Mammary epithelial cell (primary cell): ENCODE data around the gene KYNU.
"Not testable (repeated sequence)": the region's sequence is repeated elsewhere in the genome, so short reads cannot be mapped to it uniquely, and the experiment has no call there.

ENCODE experiments used
- EZH2 ChIP-seq: IDR thresholded peaks from 2 replicates; pipeline ENCODE4 v1.6.1; 2012; ENCODE audit warnings: low read length, inconsistent platforms, borderline replicate concordance
- TF ChIP-seq, protein P1 (sequence below), 2 donors: IDR thresholded peaks in 1 of 2; conservative IDR thresholded peaks in 1 of 2; 2 replicates each; pipeline ENCODE4 v1.5.1; 2011 to 2012; ENCODE audit warnings: inconsistent platforms in 2 of 2, low read length in 2 of 2, mild to moderate bottlenecking in 2 of 2, control low read depth in 1 of 2, low read depth in 1 of 2; ENCODE audit not compliant: insufficient read depth in 1 of 2; ENCODE audit errors: extremely low read depth in 1 of 2

DNA sequence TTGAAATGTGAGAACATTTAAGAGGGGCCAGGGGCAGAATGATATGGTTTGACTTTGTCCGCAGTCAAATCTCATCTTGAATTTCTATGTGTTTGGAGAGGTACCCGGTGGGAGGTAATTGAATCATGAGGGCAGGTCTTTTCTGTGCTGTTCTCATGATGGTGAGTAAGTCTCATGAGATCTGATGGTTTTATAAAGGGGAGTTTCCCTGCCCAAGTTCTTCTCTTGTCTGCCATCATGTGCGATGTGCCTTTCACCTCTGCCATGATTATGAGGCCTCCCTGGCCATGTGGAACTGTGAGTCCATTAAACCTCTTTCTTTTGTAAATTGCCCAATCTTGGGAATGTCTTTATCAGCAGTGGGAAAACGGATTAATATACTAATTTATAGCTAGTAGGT lies 176.0 kb downstream of the KYNU start:
- TF ChIP-seq, protein P1, sequence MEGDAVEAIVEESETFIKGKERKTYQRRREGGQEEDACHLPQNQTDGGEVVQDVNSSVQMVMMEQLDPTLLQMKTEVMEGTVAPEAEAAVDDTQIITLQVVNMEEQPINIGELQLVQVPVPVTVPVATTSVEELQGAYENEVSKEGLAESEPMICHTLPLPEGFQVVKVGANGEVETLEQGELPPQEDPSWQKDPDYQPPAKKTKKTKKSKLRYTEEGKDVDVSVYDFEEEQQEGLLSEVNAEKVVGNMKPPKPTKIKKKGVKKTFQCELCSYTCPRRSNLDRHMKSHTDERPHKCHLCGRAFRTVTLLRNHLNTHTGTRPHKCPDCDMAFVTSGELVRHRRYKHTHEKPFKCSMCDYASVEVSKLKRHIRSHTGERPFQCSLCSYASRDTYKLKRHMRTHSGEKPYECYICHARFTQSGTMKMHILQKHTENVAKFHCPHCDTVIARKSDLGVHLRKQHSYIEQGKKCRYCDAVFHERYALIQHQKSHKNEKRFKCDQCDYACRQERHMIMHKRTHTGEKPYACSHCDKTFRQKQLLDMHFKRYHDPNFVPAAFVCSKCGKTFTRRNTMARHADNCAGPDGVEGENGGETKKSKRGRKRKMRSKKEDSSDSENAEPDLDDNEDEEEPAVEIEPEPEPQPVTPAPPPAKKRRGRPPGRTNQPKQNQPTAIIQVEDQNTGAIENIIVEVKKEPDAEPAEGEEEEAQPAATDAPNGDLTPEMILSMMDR (conservative IDR thresholded peaks at IDR 0.05 in 1 of 2, IDR thresholded peaks at IDR 0.05 in 1 of 2; ENCODE audit: extremely low read depth in 1 of 2, insufficient read depth in 1 of 2, low read depth in 1 of 2, low read length in 2 of 2) = not testable (repeated sequence)
- not testable (repeated sequence) for TF ChIP-seq EZH2
